ENCODE data around the gene C11orf52.

DNA sequence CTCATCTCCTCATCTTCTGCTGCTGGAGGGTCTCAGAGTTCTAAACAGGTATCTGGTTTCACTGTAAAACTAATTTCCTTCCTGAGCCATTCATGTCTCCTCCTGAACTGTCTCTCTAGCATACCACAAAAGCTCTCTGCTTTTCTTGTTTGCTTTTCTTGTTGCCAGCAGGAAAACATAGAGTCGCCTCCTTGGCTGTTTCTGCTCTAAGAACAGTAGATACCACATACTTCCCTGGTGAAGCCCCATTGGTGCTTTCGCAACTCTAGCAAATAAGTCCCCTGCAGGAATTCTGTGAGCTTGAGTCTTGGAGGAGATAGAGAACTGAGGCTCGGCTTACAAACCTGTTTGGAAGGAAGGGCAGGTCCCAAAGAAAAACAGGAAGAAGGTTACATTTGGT, 25.4 kb downstream of the C11orf52 start:
- TF ChIP-seq POLR2AphosphoS5 (IDR thresholded peaks at IDR 0.05; ENCODE audit: low read depth) (no peak), GABPA (IDR thresholded peaks at IDR 0.05; ENCODE audit: low read depth) (no peak), SPI1 (IDR thresholded peaks at IDR 0.05; ENCODE audit: borderline replicate concordance, low read depth) (no peak)
- TF ChIP-seq, protein P1, sequence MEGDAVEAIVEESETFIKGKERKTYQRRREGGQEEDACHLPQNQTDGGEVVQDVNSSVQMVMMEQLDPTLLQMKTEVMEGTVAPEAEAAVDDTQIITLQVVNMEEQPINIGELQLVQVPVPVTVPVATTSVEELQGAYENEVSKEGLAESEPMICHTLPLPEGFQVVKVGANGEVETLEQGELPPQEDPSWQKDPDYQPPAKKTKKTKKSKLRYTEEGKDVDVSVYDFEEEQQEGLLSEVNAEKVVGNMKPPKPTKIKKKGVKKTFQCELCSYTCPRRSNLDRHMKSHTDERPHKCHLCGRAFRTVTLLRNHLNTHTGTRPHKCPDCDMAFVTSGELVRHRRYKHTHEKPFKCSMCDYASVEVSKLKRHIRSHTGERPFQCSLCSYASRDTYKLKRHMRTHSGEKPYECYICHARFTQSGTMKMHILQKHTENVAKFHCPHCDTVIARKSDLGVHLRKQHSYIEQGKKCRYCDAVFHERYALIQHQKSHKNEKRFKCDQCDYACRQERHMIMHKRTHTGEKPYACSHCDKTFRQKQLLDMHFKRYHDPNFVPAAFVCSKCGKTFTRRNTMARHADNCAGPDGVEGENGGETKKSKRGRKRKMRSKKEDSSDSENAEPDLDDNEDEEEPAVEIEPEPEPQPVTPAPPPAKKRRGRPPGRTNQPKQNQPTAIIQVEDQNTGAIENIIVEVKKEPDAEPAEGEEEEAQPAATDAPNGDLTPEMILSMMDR (IDR thresholded peaks at IDR 0.05; ENCODE audit: insufficient read depth, low read length): no peak
- TF ChIP-seq, protein P2, sequence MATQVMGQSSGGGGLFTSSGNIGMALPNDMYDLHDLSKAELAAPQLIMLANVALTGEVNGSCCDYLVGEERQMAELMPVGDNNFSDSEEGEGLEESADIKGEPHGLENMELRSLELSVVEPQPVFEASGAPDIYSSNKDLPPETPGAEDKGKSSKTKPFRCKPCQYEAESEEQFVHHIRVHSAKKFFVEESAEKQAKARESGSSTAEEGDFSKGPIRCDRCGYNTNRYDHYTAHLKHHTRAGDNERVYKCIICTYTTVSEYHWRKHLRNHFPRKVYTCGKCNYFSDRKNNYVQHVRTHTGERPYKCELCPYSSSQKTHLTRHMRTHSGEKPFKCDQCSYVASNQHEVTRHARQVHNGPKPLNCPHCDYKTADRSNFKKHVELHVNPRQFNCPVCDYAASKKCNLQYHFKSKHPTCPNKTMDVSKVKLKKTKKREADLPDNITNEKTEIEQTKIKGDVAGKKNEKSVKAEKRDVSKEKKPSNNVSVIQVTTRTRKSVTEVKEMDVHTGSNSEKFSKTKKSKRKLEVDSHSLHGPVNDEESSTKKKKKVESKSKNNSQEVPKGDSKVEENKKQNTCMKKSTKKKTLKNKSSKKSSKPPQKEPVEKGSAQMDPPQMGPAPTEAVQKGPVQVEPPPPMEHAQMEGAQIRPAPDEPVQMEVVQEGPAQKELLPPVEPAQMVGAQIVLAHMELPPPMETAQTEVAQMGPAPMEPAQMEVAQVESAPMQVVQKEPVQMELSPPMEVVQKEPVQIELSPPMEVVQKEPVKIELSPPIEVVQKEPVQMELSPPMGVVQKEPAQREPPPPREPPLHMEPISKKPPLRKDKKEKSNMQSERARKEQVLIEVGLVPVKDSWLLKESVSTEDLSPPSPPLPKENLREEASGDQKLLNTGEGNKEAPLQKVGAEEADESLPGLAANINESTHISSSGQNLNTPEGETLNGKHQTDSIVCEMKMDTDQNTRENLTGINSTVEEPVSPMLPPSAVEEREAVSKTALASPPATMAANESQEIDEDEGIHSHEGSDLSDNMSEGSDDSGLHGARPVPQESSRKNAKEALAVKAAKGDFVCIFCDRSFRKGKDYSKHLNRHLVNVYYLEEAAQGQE (IDR thresholded peaks at IDR 0.05; ENCODE audit: insufficient replicate concordance, low read depth): no peak

All from HL-60 (cell line).